Neuronal stem cell (in vitro differentiated cells): Measurements from ENCODE around the gene TDG.
"Not testable (repeated sequence)": the region's sequence is repeated elsewhere in the genome, so short reads cannot be mapped to it uniquely, and the experiment has no call there.

Experiments used
- DNase-seq: peaks from one replicate; pipeline ENCODE4 v3.0.0-alpha.2; 2013; ENCODE audit warnings: low spot score
- H2AFZ ChIP-seq: one replicate; pipeline ENCODE4 v1.6.1; 2013; ENCODE audit warnings: mild to moderate bottlenecking, low read length, inconsistent platforms
- H2AK5ac ChIP-seq: 2 replicates; pipeline ENCODE4 v1.6.1; 2013; ENCODE audit warnings: low read depth, mild to moderate bottlenecking, inconsistent platforms, low read length, moderate library complexity, mixed read lengths
- H2BK120ac ChIP-seq: 2 replicates; pipeline ENCODE4 v1.6.1; 2013; ENCODE audit warnings: low read depth, mild to moderate bottlenecking, inconsistent platforms, low read length, moderate library complexity, mixed read lengths
- H2BK12ac ChIP-seq: one replicate; pipeline ENCODE4 v1.6.1; 2013; ENCODE audit warnings: low read length, inconsistent platforms
- H2BK15ac ChIP-seq: 2 replicates; pipeline ENCODE4 v1.6.1; 2013; ENCODE audit warnings: mild to moderate bottlenecking, low read length, inconsistent platforms, mixed read lengths
- H2BK5ac ChIP-seq: one replicate; pipeline ENCODE4 v1.6.1; 2013; ENCODE audit warnings: inconsistent platforms, mild to moderate bottlenecking, low read length, moderate library complexity
- H3K14ac ChIP-seq: one replicate; pipeline ENCODE4 v1.6.1; 2013; ENCODE audit warnings: low read length, inconsistent platforms
- H3K18ac ChIP-seq: 2 replicates; pipeline ENCODE4 v1.6.1; 2013; ENCODE audit warnings: low read length, inconsistent platforms
- H3K23ac ChIP-seq: 2 replicates; pipeline ENCODE4 v1.6.1; 2013; ENCODE audit warnings: low read depth, mild to moderate bottlenecking, mixed read lengths, low read length, inconsistent platforms; ENCODE audit not compliant: poor library complexity
- H3K27ac ChIP-seq: replicated peaks from 3 replicates; pipeline ENCODE4 v1.5.1; 2013; ENCODE audit warnings: low read length, inconsistent platforms
- H3K27me3 ChIP-seq, 3 experiments: 2 replicates each; pipeline ENCODE4 v1.6.1; 2013; ENCODE audit warnings: low read length in 3 of 3, mild to moderate bottlenecking in 2 of 3, inconsistent platforms in 1 of 3, low read depth in 1 of 3, mixed read lengths in 1 of 3, moderate library complexity in 1 of 3; ENCODE audit not compliant: control insufficient read depth in 3 of 3, insufficient read depth in 3 of 3
- H3K36me3 ChIP-seq, 2 donors: replicated peaks in 1 of 2; 2 replicates each; pipeline ENCODE4 v1.6.1; 2013; ENCODE audit warnings: low read length in 2 of 2; ENCODE audit not compliant: control insufficient read depth in 2 of 2, insufficient read depth in 2 of 2
- H3K4ac ChIP-seq: 2 replicates; pipeline ENCODE4 v1.6.1; 2013; ENCODE audit warnings: inconsistent platforms, mild to moderate bottlenecking, low read length, moderate library complexity
- H3K4me1 ChIP-seq, 2 donors: 1 replicate in 1 of 2; 2 replicates in 1 of 2; pipeline ENCODE4 v1.6.1; 2013; ENCODE audit warnings: low read length in 2 of 2, low read depth in 1 of 2; ENCODE audit not compliant: control insufficient read depth in 2 of 2, insufficient read depth in 1 of 2
- H3K4me2 ChIP-seq: one replicate; pipeline ENCODE4 v1.6.1; 2013; ENCODE audit warnings: mild to moderate bottlenecking, low read length, inconsistent platforms; ENCODE audit not compliant: insufficient read depth, poor library complexity, severe bottlenecking
- H3K4me3 ChIP-seq, 2 donors: 2 replicates each; pipeline ENCODE4 v1.5.1; 2013; ENCODE audit warnings: low read length in 2 of 2, mild to moderate bottlenecking in 2 of 2, inconsistent platforms in 1 of 2, moderate library complexity in 1 of 2
- H3K79me1 ChIP-seq: one replicate; pipeline ENCODE4 v1.6.1; 2013; ENCODE audit warnings: low read depth, mild to moderate bottlenecking, inconsistent platforms, low read length, moderate library complexity
- H3K9ac ChIP-seq: one replicate; pipeline ENCODE4 v1.6.1; 2013; ENCODE audit warnings: mild to moderate bottlenecking, low read depth, low read length, inconsistent platforms; ENCODE audit not compliant: poor library complexity
- H3K9me3 ChIP-seq, 2 donors: replicated peaks in 1 of 2; 2 replicates each; pipeline versions ENCODE3 to v1.6.1; 2013; ENCODE audit warnings: low read length in 2 of 2, mild to moderate bottlenecking in 2 of 2, inconsistent platforms in 1 of 2, low read depth in 1 of 2, mixed read lengths in 1 of 2, moderate library complexity in 1 of 2; ENCODE audit not compliant: control insufficient read depth in 2 of 2, insufficient read depth in 1 of 2
- H4K8ac ChIP-seq: one replicate; pipeline ENCODE4 v1.6.1; 2013; ENCODE audit warnings: low read depth, mild to moderate bottlenecking, inconsistent platforms, low read length, moderate library complexity
- H4K91ac ChIP-seq: one replicate; pipeline ENCODE4 v1.6.1; 2013; ENCODE audit warnings: low read length, low read depth, mild to moderate bottlenecking, inconsistent platforms; ENCODE audit not compliant: poor library complexity
- WGBS, 2 donors: extraction: QIAGEN DNeasy Blood & Tissue Kit; methylation state at CpG; one replicate each; pipeline ENCODE4 v1.1.7; 2013; ENCODE audit warnings: missing lambda C conversion rate in 2 of 2, mixed read lengths in 1 of 2; ENCODE audit not compliant: insufficient read length in 2 of 2, insufficient replicate concordance in 1 of 2; ENCODE audit errors: extremely low coverage in 2 of 2; 5-methylcytosine and 5-hydroxymethylcytosine counted together

The TDG gene

GRCh38 chr12:104012331-104012730 lies 46.7 kb downstream of the TDG start:
- no peak overlapping the region for H2BK15ac ChIP-seq
- no peak overlapping the region for H3K23ac ChIP-seq
- H4K91ac ChIP-seq, result no peak overlapping the region
- no peak overlapping the region for H3K18ac ChIP-seq
- no peaks in the 10 kb centered on the region for H3K36me3 ChIP-seq
- H3K9me3 ChIP-seq, result no peaks in the 10 kb centered on the region
- no peak overlapping the region for H2BK120ac ChIP-seq
- no peak overlapping the region for H3K4me2 ChIP-seq
- no peaks in the 10 kb centered on the region for H3K27me3 ChIP-seq
- DNase-seq, result no peak
- H2BK5ac ChIP-seq, result no peak overlapping the region
- H3K14ac ChIP-seq, result no peak overlapping the region
- peak overlapping the region; percentile 15 for H2AFZ ChIP-seq
- H3K4me3 ChIP-seq, result no peak overlapping the region
- H2AK5ac ChIP-seq, result no peak overlapping the region
- no peak overlapping the region for H2BK12ac ChIP-seq
- H3K4ac ChIP-seq, result no peak overlapping the region
- no peak overlapping the region for H3K9ac ChIP-seq
- WGBS, 2 donors, result no CpG with 5 or more reads among the region's 4 CpGs
- no peaks in the 10 kb centered on the region for H3K79me1 ChIP-seq
- H3K4me1 ChIP-seq, result no peaks in the 10 kb centered on the region
- no peak overlapping the region for H3K27ac ChIP-seq
- H4K8ac ChIP-seq, result no peak overlapping the region

GRCh38 chr12:104021862-104022261 lies 56.2 kb downstream of the TDG start:
- not testable (repeated sequence) for H3K14ac ChIP-seq, H4K8ac ChIP-seq, H2AK5ac ChIP-seq, H3K23ac ChIP-seq, H4K91ac ChIP-seq, H2BK15ac ChIP-seq, H2BK12ac ChIP-seq, H3K9ac ChIP-seq, H3K4ac ChIP-seq, H3K79me1 ChIP-seq, H3K9me3 ChIP-seq, H2BK120ac ChIP-seq, H3K18ac ChIP-seq, H2BK5ac ChIP-seq, H3K27me3 ChIP-seq, H3K4me2 ChIP-seq, H3K36me3 ChIP-seq, DNase-seq, H3K4me1 ChIP-seq, H2AFZ ChIP-seq, H3K27ac ChIP-seq, H3K4me3 ChIP-seq
- WGBS, 2 donors, result no CpG with 5 or more reads among the region's 1 CpG

GRCh38 chr12:104022786-104023185 lies 57.1 kb downstream of the TDG start:
- Histone ChIP-seq H2AK5ac (no peak overlapping the region), H3K27ac (no peak overlapping the region)
- no CpG with 5 or more reads among the region's 3 CpGs for WGBS, 2 donors

GRCh38 chr12:104023710-104024109 lies 58.0 kb downstream of the TDG start:
- no peaks in the 10 kb centered on the region for H3K79me1 ChIP-seq
- H3K4ac ChIP-seq, result no peak overlapping the region
- peaks cover 0 to 6% of the 10 kb centered on the region in 2 donors for H3K9me3 ChIP-seq
- H2BK5ac ChIP-seq, result no peak overlapping the region
- H3K4me1 ChIP-seq, result no peaks in the 10 kb centered on the region
- H2AK5ac ChIP-seq, result no peak overlapping the region
- no peak overlapping the region for H3K18ac ChIP-seq
- H3K9ac ChIP-seq, result no peak overlapping the region
- H3K4me2 ChIP-seq, result no peak overlapping the region
- no CpG with 5 or more reads among the region's 2 CpGs for WGBS, 2 donors
- H4K91ac ChIP-seq, result no peak overlapping the region
- no peak overlapping the region for H3K4me3 ChIP-seq
- no peak overlapping the region for H4K8ac ChIP-seq
- H2BK12ac ChIP-seq, result no peak overlapping the region
- no peaks in the 10 kb centered on the region for H3K36me3 ChIP-seq
- DNase-seq, result no peak
- H2BK15ac ChIP-seq, result no peak overlapping the region
- peaks cover 0 to 9% (median 0%) of the 10 kb centered on the region in 3 experiments for H3K27me3 ChIP-seq
- no peak overlapping the region for H3K23ac ChIP-seq
- H2AFZ ChIP-seq, result no peak overlapping the region
- no peak overlapping the region for H3K27ac ChIP-seq
- no peak overlapping the region for H2BK120ac ChIP-seq
- no peak overlapping the region for H3K14ac ChIP-seq

More at GRCh38 chr12:104022786-104023185, 57.1 kb downstream of the TDG start:
- Histone ChIP-seq H3K4me1 (no peaks in the 10 kb centered on the region), H3K9ac (no peak overlapping the region), H3K14ac (no peak overlapping the region), H3K23ac (no peak overlapping the region), H3K18ac (no peak overlapping the region), H3K4me3 (no peak overlapping the region), H2BK15ac (no peak overlapping the region), H4K91ac (no peak overlapping the region), H3K27me3 (peaks cover 0 to 6% (median 0%) of the 10 kb centered on the region in 3 experiments), H3K4ac (no peak overlapping the region), H2BK120ac (no peak overlapping the region), H2AFZ (no peak overlapping the region), H3K36me3 (no peaks in the 10 kb centered on the region), H2BK5ac (no peak overlapping the region), H3K79me1 (no peaks in the 10 kb centered on the region), H3K9me3 (peaks cover 0 to 6% of the 10 kb centered on the region in 2 donors), H2BK12ac (no peak overlapping the region), H3K4me2 (no peak overlapping the region), H4K8ac (no peak overlapping the region)
- DNase-seq, result no peak
